Measurements from ENCODE around the gene BGLAP. TPM values are rescaled to one million over a fixed set of nuclear protein-coding genes. Genes with fewer than 3 reads are reported as not detected.
A peak's percentile ranks its signal among the peaks of the same experiment; 100 is the strongest.
"Not testable (repeated sequence)": the region's sequence is repeated elsewhere in the genome, so short reads cannot be mapped to it uniquely, and the experiment has no call there.

Gene BGLAP
- total and polyA plus RNA-seq, 9 donors: 1.4 to 4.6 (median 1.9) TPM; not detected in 1

DNA sequence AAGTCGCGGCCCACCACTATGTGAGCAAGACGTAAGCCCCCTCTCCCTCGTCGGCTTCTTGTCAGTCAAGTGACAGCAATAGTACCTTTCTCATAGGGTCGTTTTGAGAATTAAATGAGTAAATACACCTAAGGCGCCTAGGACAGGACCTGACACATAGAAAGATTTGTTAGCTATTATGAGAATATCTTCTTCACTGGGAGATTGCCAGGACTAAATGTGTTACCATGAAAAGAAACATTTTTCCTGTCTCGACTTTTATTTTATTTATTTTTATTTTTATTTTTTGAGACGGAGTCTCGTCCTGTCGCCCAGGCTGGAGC lies 28.4 kb upstream of the BGLAP start:
- 4 to 8% (median 6%) methylated on average over 11 of the region's 11 CpGs for WGBS, 3 donors
- peak overlapping the region; percentile 59 for H3K4me3 ChIP-seq
- no peaks in the 10 kb centered on the region for H3K27me3 ChIP-seq
- no peaks in the 10 kb centered on the region for H3K9me3 ChIP-seq
- H3K27ac ChIP-seq: peak overlapping the region; percentile 89 to 98
- H3K4me1 ChIP-seq (ENCODE audit: insufficient read depth): peaks cover 5% of the 10 kb centered on the region
- H3K36me3 ChIP-seq: no peaks in the 10 kb centered on the region
- DNase-seq: no peak
- TF ChIP-seq EP300 (IDR thresholded peaks at IDR 0.05) (no peak), POLR2A (IDR thresholded peaks at IDR 0.05) (no peak)
- TF ChIP-seq, protein P1, sequence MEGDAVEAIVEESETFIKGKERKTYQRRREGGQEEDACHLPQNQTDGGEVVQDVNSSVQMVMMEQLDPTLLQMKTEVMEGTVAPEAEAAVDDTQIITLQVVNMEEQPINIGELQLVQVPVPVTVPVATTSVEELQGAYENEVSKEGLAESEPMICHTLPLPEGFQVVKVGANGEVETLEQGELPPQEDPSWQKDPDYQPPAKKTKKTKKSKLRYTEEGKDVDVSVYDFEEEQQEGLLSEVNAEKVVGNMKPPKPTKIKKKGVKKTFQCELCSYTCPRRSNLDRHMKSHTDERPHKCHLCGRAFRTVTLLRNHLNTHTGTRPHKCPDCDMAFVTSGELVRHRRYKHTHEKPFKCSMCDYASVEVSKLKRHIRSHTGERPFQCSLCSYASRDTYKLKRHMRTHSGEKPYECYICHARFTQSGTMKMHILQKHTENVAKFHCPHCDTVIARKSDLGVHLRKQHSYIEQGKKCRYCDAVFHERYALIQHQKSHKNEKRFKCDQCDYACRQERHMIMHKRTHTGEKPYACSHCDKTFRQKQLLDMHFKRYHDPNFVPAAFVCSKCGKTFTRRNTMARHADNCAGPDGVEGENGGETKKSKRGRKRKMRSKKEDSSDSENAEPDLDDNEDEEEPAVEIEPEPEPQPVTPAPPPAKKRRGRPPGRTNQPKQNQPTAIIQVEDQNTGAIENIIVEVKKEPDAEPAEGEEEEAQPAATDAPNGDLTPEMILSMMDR (IDR thresholded peaks at IDR 0.05): no peak
- intact Hi-C loops (cut with DNase I): no loop called here

DNA sequence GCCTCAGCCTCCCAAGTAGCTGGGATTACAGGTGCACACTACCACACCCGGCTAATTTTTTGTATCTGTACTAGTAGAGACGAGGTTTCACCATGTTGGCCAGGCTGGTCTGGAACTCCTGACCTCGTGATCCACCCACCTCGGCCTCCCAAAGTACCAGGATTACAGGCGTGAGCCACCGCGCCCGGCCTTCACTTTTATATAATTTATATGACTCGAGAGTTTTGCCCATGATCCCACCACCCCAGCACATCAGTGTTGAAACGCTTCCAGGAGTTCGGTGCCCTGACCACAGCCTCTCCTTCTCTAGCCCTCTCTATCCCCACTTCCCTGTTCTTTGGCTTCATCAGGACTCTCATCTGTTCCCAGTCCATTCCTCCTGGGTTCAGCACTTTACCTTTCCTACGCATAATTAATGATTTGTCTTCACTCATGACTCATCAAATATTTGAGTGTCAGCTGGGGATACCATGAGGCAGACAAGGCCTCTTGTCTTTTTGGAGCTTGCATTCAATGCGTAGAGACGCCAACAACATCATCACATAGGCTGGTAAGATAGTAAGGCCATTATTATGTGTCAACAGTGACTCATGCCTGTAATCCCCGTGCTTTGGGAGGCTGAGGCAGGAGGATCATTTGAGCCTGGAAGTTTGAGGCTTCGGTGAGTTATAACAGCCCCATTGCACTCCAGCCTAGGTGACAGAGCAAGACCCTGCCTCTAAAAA lies 27.8 kb upstream of the BGLAP start:
- Histone ChIP-seq H3K4me3 (peak overlapping the region; percentile 59), H3K27me3 (no peaks in the 10 kb centered on the region), H3K9me3 (no peaks in the 10 kb centered on the region), H3K27ac (peak overlapping the region in 1 of 2 donors; percentile 89), H3K4me1 (ENCODE audit: insufficient read depth) (peaks cover 5% of the 10 kb centered on the region), H3K36me3 (no peaks in the 10 kb centered on the region)
- intact Hi-C loops (cut with DNase I): no loop called here
- peak in 2 of 5 donors; percentile 35 to 39 for DNase-seq
- 73 to 80% (median 79%) methylated on average over 16 of the region's 16 CpGs for WGBS, 3 donors
- no peak for TF ChIP-seq EP300 (IDR thresholded peaks at IDR 0.05)
- no peak for TF ChIP-seq POLR2A (IDR thresholded peaks at IDR 0.05)
- TF ChIP-seq, protein P1 (IDR thresholded peaks at IDR 0.05): no peak

DNA sequence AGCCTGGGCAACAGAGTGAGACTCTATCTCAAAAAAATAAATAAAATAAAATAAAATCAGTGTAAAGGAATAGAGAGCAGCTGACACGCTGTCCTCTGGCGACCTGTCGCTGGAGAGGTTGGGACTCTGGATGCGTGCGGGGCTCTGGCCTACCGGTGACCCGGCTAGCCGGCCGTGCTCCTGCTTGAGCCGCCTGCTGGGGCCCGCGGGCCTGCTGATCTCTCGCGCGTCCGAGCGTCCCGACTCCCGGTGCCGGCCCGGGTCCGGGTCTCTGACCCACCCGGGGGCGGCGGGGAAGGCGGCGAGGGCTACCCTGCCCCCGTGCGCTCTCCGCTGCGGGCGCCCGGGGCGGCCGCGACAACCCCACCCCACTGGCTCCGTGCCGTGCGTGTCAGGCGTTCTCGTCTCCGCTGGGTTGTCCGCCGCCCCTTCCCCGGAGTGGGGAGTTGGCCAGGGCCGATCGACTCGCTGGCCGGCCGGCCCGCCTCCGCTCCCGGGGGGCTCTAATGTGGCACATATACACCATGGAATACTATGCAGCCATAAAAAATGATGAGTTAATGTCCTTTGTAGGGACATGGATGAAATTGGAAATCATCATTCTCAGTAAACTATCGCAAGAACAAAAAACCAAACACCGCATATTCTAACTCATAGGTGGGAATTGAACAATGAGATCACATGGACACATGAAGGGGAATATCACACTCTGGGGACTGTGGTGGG lies 25.5 kb upstream of the BGLAP start:
- DNase-seq; intact Hi-C loops (cut with DNase I); H3K4me3 ChIP-seq; H3K27ac ChIP-seq; H3K9me3 ChIP-seq; H3K27me3 ChIP-seq; H3K36me3 ChIP-seq; H3K4me1 ChIP-seq (ENCODE audit: insufficient read depth): not testable (repeated sequence)
- WGBS, 3 donors: 91 to 98% (median 97%) methylated on average over 55 of the region's 55 CpGs

DNA sequence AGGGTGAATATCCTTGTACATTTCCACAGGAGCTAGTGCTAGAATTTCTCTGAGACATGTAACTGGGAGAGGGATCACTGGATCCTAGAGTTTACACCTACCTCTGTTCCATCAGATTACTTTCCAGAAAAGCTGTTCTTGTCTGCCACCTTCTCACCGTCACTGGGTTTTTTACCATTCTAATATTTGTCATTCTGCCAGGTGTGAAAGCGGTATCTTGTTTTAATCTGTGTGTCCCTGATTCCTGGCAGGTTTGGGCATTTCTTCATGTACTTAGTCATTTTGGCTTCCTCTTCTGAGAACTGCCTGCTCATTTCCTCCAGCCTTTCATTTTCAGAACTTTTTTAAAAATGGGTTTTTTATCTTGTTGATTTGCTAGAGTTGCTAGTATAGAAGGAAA lies 24.1 kb upstream of the BGLAP start:
- H3K4me3 ChIP-seq: no peak overlapping the region
- no peak for DNase-seq
- WGBS, 3 donors: 65 to 94% (median 77%) methylated on average over 2 of the region's 2 CpGs
- H3K4me1 ChIP-seq (ENCODE audit: insufficient read depth): peaks cover 5% of the 10 kb centered on the region
- no peaks in the 10 kb centered on the region for H3K9me3 ChIP-seq
- TF ChIP-seq EP300 (IDR thresholded peaks at IDR 0.05) (no peak), POLR2A (IDR thresholded peaks at IDR 0.05) (no peak)
- TF ChIP-seq, protein P1 (IDR thresholded peaks at IDR 0.05): no peak
- no peaks in the 10 kb centered on the region for H3K36me3 ChIP-seq
- intact Hi-C loops (cut with DNase I): no loop called here
- no peak overlapping the region for H3K27ac ChIP-seq
- H3K27me3 ChIP-seq: no peaks in the 10 kb centered on the region

DNA sequence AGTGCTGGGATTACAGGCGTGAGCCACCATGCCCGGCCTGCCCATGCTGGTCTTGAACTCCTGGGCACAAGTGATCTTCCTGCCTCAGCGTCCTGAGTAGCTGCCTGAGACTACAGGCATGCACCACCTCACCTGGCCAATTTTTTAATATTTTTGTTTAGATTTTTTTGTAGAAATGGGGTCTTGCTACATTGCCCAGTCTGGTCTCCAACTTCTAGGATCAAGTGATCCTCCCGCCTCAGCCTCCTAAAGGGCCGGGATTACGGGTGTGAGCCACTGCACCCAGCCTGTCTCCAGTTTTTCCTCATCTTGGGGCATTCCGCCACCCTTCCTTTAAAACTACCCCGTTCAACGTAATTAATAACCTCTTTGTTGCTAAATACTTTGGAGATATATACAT lies 21.8 kb upstream of the BGLAP start:
- Histone ChIP-seq H3K9me3 (no peaks in the 10 kb centered on the region), H3K36me3 (no peaks in the 10 kb centered on the region), H3K27me3 (no peaks in the 10 kb centered on the region), H3K27ac (no peak overlapping the region), H3K4me3 (no peak overlapping the region), H3K4me1 (ENCODE audit: insufficient read depth) (no peaks in the 10 kb centered on the region)
- no peak for DNase-seq
- no peak for TF ChIP-seq EP300 (IDR thresholded peaks at IDR 0.05)
- intact Hi-C loops (cut with DNase I): loop anchor here in 1 of 4 donors (5.0 kb wide), 1 partner anchor 128 kb away; no protein-coding TSS in a partner anchor
- WGBS, 3 donors: 95 to 96% (median 96%) methylated on average over 9 of the region's 9 CpGs
